Cardiac septum (tissue), 1 donor: ENCODE measurements around the gene COPRS. TPM values are rescaled to one million over a fixed set of nuclear protein-coding genes. Genes with fewer than 3 reads are reported as not detected.

Source experiments
- DNase-seq: peaks from one replicate; pipeline ENCODE4 v3.0.0-alpha.2; 2020; ENCODE audit warnings: low spot score
- intact Hi-C: fragments of 100-400 bp; cut with DNase I; formaldehyde crosslinking; loops from one replicate; pipeline ENCODE4 v1.14.0; 2022
- long read RNA-seq: library from polyadenylated mRNA; unstranded; transcript quantifications from one replicate; pipeline ENCODE4 v2.0.0, GENCODE V29; 2021
- total RNA-seq: library from RNA; stranded (reverse); fragmentation: NEBNext Ultra II Directional; extraction: Animal tissue kit (Norgen Biotek cat#: 25700); gene quantifications from one replicate; pipeline ENCODE4 v1.2.1, GENCODE V29; 2021
- donor health status: DM: no; HTN: no; CAD: no.

The COPRS gene
- 51.9 TPM for total RNA-seq
- long read RNA-seq, transcript COPRS-201 (4 exons, 968 nt), result major isoform, 62 of 64 reads
- long read RNA-seq, partial matches to known transcripts, result 0 of 64 reads
- long read RNA-seq, other reads (novel, unspliced or antisense), result 0 of 64 reads

- peak; percentile 97 for DNase-seq
- intact Hi-C loops, result loop anchor here (5.0 kb wide), 1 partner anchor 43 kb away; the partner anchor contains the start of gene UTP6
Observed at GRCh38 chr17:31858642-31859486, at the start of gene COPRS. Gene COPRS, minus strand, starts transcription at chr17:31859244. Its CDS starts 45 bp downstream, at chr17:31859199.

- DNase-seq, result no peak
- intact Hi-C loops, result loop anchor here (10.0 kb wide), 1 partner anchor 474 kb away; no protein-coding TSS in a partner anchor
Observed at GRCh38 chr17:31908386-31908785, 49.3 kb upstream of the COPRS start.

- intact Hi-C loops, result loop anchor here (10.0 kb wide), 1 partner anchor 473 kb away; no protein-coding TSS in a partner anchor
- DNase-seq, result no peak
Observed at GRCh38 chr17:31907342-31907962, 48.4 kb upstream of the COPRS start.

- intact Hi-C loops, result loop anchor here (5.0 to 10.0 kb wide), 2 partner anchors 46 to 469 kb away; partner anchors contain the start of gene COPRS
- no peak for DNase-seq
Observed at GRCh38 chr17:31903401-31903800, 44.4 kb upstream of the COPRS start.

GRCh38 chr17:31902693-31903092 is 43.6 kb upstream of the COPRS start:
- intact Hi-C loops, result loop anchor here (5.0 to 10.0 kb wide), 2 partner anchors 45 to 468 kb away; partner anchors contain the start of gene COPRS
- no peak for DNase-seq

GRCh38 chr17:31900877-31901276 is 41.8 kb upstream of the COPRS start:
- intact Hi-C loops, result loop anchor here (5.0 to 10.0 kb wide), 2 partner anchors 44 to 466 kb away; partner anchors contain the start of gene COPRS
- DNase-seq, result no peak

GRCh38 chr17:31888124-31888523 is 29.1 kb upstream of the COPRS start:
- no peak for DNase-seq
- intact Hi-C loops, result no loop called here

- intact Hi-C loops, result no loop called here
Observed at GRCh38 chr17:31882571-31882970, 23.5 kb upstream of the COPRS start.

GRCh38 chr17:31880311-31880710 is 21.3 kb upstream of the COPRS start:
- intact Hi-C loops, result no loop called here
- no peak for DNase-seq

More at GRCh38 chr17:31882571-31882970, 23.5 kb upstream of the COPRS start:
- no peak for DNase-seq

GRCh38 chr17:31878703-31879073 is 19.6 kb upstream of the COPRS start:
- intact Hi-C loops, result no loop called here
- DNase-seq, result no peak

- DNase-seq, result no peak
- intact Hi-C loops, result no loop called here
Observed at GRCh38 chr17:31877911-31878702, 19.1 kb upstream of the COPRS start.

- intact Hi-C loops, result no loop called here
- no peak for DNase-seq
Observed at GRCh38 chr17:31877341-31877740, 18.3 kb upstream of the COPRS start.

GRCh38 chr17:31875081-31875480 is 16.0 kb upstream of the COPRS start:
- no peak for DNase-seq
- intact Hi-C loops, result no loop called here

GRCh38 chr17:31869797-31870568 is 10.9 kb upstream of the COPRS start:
- intact Hi-C loops, result no loop called here
- no peak for DNase-seq

GRCh38 chr17:31869031-31869430 is 10.0 kb upstream of the COPRS start:
- intact Hi-C loops, result no loop called here
- DNase-seq, result no peak

GRCh38 chr17:31859487-31860008 is 504 bp upstream of the COPRS start:
- no peak for DNase-seq
- intact Hi-C loops, result loop anchor here (5.0 kb wide), 1 partner anchor 43 kb away; the partner anchor contains the start of gene UTP6

GRCh38 chr17:31857920-31858641 is 963 bp downstream of the COPRS start:
- intact Hi-C loops, result loop anchor here (5.0 kb wide), 1 partner anchor 44 kb away; the partner anchor contains the start of gene UTP6
- no peak for DNase-seq

- no peak for DNase-seq
- intact Hi-C loops, result loop anchor here (5.0 kb wide), 1 partner anchor 46 kb away; the partner anchor contains the start of gene UTP6
Observed at GRCh38 chr17:31856750-31857149, 2.3 kb downstream of the COPRS start.
